Hepatocyte (in vitro differentiated cells): ENCODE data around the gene DUOX1. TPM values are rescaled to one million over a fixed set of nuclear protein-coding genes. Genes with fewer than 3 reads are reported as not detected.
"Not testable (repeated sequence)": the region's sequence is repeated elsewhere in the genome, so short reads cannot be mapped to it uniquely, and the experiment has no call there.

ENCODE experiments used
- DNase-seq: peaks from one replicate; pipeline ENCODE4 v3.0.0-alpha.2; 2016; ENCODE audit warnings: low spot score
- H2AFZ ChIP-seq: fragments of 200-600 bp; sonication (generic); 2 replicates; pipeline ENCODE4 v1.6.0; 2016; ENCODE audit warnings: antibody characterized with exemption, mild to moderate bottlenecking
- H3K27ac ChIP-seq: fragments of 200-600 bp; sonication (generic); 2 replicates; pipeline ENCODE4 v1.5.1; 2016; ENCODE audit warnings: mild to moderate bottlenecking
- H3K27me3 ChIP-seq: fragments of 200-600 bp; sonication (generic); 2 replicates; pipeline ENCODE4 v1.6.1; 2016
- H3K36me3 ChIP-seq: fragments of 200-600 bp; sonication (generic); replicated peaks from 2 replicates; pipeline ENCODE4 v1.5.1; 2016; ENCODE audit warnings: low read depth; ENCODE audit not compliant: insufficient read depth
- H3K4me1 ChIP-seq: fragments of 200-600 bp; sonication (generic); 2 replicates; pipeline ENCODE4 v1.5.1; 2016; ENCODE audit warnings: mild to moderate bottlenecking, moderate library complexity; ENCODE audit not compliant: insufficient read depth
- H3K4me2 ChIP-seq: fragments of 200-600 bp; sonication (generic); 2 replicates; pipeline ENCODE4 v1.6.0; 2016
- H3K4me3 ChIP-seq: fragments of 200-600 bp; sonication (generic); 2 replicates; pipeline ENCODE4 v1.5.1; 2016; ENCODE audit warnings: mild to moderate bottlenecking
- H3K79me2 ChIP-seq: fragments of 200-600 bp; sonication (generic); 2 replicates; pipeline ENCODE4 v1.6.0; 2017; ENCODE audit warnings: mild to moderate bottlenecking
- H3K9me2 ChIP-seq: fragments of 200-600 bp; sonication (generic); replicated peaks from 2 replicates; pipeline ENCODE4 v1.6.0; 2017; ENCODE audit warnings: mild to moderate bottlenecking; ENCODE audit not compliant: insufficient read depth
- H3K9me3 ChIP-seq: fragments of 200-600 bp; sonication (generic); 2 replicates; pipeline ENCODE4 v1.5.1; 2016; ENCODE audit warnings: low read depth, mild to moderate bottlenecking
- H4K20me1 ChIP-seq: fragments of 200-600 bp; sonication (generic); 2 replicates; pipeline ENCODE4 v1.6.0; 2016; ENCODE audit warnings: mild to moderate bottlenecking; ENCODE audit not compliant: insufficient read depth, poor library complexity, severe bottlenecking
- CTCF ChIP-seq: fragments of 200-600 bp; sonication (generic); IDR thresholded peaks from 2 replicates; pipeline ENCODE4 v1.5.1; 2016; ENCODE audit warnings: antibody characterized with exemption, mild to moderate bottlenecking; ENCODE audit not compliant: poor library complexity
- EZH2 ChIP-seq: fragments of 200-600 bp; sonication (generic); IDR thresholded peaks from 2 replicates; pipeline ENCODE4 v1.6.1; 2016; ENCODE audit warnings: antibody characterized with exemption, mild to moderate bottlenecking, borderline replicate concordance
- EZH2phosphoT487 ChIP-seq: fragments of 200-600 bp; sonication (generic); IDR thresholded peaks from one replicate; pipeline ENCODE4 v1.6.1; 2018; ENCODE audit warnings: antibody characterized with exemption, mild to moderate bottlenecking, low read depth, moderate library complexity; ENCODE audit not compliant: unreplicated experiment, severe bottlenecking
- WGBS: methylation state at CpG from one replicate; pipeline ENCODE4 v1.1.6; 2016; ENCODE audit warnings: low lambda C conversion rate; ENCODE audit errors: missing lambda C conversion rate; 5-methylcytosine and 5-hydroxymethylcytosine counted together
- polyA plus RNA-seq: library from polyadenylated mRNA; unstranded; fragments of >200 nt; fragmentation: Nextera tagmentation; extraction: Ambion mirVana; gene quantifications from 2 replicates; pipeline ENCODE4 v1.2.1, GENCODE V29; 2016
- total RNA-seq: library from RNA; depleted of rRNA; stranded (reverse); fragments of >200 nt; gene quantifications from 2 replicates; pipeline ENCODE4 v1.2.3, GENCODE V29; 2014

DUOX1 gene
- total and polyA plus RNA-seq, 2 experiments from 2014 or later, result 3.3 to 7.7 TPM

DNA sequence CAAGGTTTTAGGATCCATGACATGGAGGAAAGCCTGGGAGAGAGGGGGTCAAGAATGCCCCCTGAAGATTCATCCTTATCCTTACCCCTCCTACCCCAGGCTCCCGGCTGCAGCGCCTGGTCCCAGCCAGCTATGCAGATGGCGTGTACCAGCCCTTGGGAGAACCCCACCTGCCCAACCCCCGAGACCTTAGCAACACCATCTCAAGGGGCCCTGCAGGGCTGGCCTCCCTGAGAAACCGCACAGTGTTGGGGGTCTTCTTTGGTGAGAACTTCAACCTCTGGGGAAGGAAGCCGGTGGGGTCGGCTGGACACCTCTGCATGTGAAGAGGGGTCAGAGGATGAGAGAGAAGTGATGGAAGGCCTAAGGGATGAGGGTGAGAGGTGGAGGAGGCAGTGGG, 4.3 kb downstream of the DUOX1 start:
- Histone ChIP-seq H3K27ac (no peak overlapping the region), H3K9me3 (no peaks in the 10 kb centered on the region), H3K27me3 (peaks cover 38% of the 10 kb centered on the region), H4K20me1 (no peaks in the 10 kb centered on the region), H2AFZ (no peak overlapping the region), H3K4me2 (no peak overlapping the region), H3K36me3 (no peaks in the 10 kb centered on the region), H3K4me3 (no peak overlapping the region), H3K4me1 (peaks cover 15% of the 10 kb centered on the region), H3K9me2 (no peaks in the 10 kb centered on the region), H3K79me2 (no peaks in the 10 kb centered on the region)
- no peak for DNase-seq
- TF ChIP-seq EZH2 (no peak), CTCF (no peak), EZH2phosphoT487 (no peak)
- 94% methylated on average over 7 of the region's 7 CpGs for WGBS

DNA sequence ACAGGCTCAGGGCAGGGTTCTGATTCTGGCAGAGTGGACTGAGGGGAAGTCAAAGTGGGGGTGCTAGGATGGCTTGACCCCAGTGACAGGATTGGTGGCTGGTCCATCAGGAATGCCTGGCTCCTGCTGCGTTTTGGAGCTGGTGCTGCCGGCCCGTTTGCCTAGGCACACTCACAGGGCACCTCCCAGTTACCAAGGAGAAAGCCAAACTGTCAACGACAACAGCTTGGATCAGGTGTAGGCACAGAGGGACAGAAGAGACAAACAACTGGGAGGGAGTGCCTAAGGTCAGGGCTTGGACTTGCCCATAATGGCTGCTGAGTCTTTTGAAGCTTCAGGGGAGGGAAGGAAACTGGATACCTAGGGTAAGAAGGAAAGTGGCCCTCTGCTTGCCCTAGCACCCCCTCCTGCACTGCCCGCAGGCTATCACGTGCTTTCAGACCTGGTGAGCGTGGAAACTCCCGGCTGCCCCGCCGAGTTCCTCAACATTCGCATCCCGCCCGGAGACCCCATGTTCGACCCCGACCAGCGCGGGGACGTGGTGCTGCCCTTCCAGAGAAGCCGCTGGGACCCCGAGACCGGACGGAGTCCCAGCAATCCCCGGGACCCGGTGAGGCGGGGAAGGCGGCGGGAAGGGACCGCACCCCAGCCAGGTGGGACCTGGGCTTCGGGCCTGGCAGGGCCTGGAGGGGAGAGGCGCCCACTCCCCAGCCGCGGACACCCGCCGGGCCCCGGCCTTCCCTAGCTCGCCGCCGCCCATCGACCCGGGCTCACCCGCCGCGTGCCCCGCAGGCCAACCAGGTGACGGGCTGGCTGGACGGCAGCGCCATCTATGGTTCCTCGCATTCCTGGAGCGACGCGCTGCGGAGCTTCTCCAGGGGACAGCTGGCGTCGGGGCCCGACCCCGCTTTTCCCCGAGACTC, 5.1 kb downstream of the DUOX1 start:
- peaks cover 6% of the 10 kb centered on the region for H3K4me1 ChIP-seq
- H3K4me2 ChIP-seq, result peak overlapping the region; percentile 73
- H3K27me3 ChIP-seq, result peaks cover 29% of the 10 kb centered on the region
- H3K27ac ChIP-seq, result no peak overlapping the region
- 24% methylated on average over 35 of the region's 57 CpGs for WGBS
- H3K9me2 ChIP-seq, result no peaks in the 10 kb centered on the region
- H3K79me2 ChIP-seq, result no peaks in the 10 kb centered on the region
- no peak overlapping the region for H2AFZ ChIP-seq
- H3K9me3 ChIP-seq, result no peaks in the 10 kb centered on the region
- no peaks in the 10 kb centered on the region for H4K20me1 ChIP-seq
- H3K36me3 ChIP-seq, result no peaks in the 10 kb centered on the region
- DNase-seq, result peak; percentile 58
- no peak overlapping the region for H3K4me3 ChIP-seq
- peak; percentile 34 for TF ChIP-seq CTCF
- no peak for TF ChIP-seq EZH2phosphoT487

DNA sequence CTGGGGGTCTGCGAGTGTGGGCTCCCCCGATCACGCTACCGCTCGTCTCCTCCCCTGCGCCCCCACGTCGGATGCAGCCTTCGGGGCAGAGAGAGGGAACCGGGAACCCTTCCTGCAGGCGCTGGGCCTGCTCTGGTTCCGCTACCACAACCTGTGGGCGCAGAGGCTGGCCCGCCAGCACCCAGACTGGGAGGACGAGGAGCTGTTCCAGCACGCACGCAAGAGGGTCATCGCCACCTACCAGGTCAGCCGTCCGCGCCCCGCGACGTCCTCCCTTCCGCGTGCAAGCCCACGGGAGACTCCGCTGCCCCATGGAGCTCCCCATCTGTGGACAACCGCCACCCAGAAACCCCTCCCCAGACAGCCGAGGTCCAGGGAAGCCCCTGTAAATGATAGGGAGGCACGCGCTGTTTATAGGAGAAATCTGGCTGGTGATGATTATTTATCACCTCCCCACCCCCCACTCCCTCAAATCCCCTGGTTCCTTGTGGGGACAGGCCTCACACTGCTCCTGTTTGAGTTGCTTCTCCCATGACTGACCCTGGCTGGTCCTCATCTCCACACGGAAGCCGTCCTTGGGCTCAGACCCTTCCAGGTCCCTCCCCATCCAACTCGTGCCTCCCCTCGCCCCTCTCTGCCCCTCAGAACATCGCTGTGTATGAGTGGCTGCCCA, 6.0 kb downstream of the DUOX1 start:
- peaks cover 20% of the 10 kb centered on the region for H3K27me3 ChIP-seq

DNA sequence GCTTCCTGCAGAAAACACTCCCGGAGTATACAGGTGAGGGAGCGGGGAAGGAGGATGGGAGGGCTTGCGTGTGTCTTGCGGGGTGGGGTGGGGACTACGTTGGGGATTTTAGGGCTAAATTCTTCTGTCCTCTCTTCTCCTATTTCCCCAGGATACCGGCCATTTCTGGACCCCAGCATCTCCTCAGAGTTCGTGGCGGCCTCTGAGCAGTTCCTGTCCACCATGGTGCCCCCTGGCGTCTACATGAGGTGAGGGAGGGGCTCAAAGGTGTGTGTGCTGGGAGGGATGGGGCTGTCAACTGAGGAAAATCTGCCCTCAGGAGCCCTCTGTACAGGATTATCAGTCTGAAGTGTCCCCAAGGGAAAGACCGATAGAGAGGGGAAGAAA, 6.6 kb downstream of the DUOX1 start:
- no peaks in the 10 kb centered on the region for H3K36me3 ChIP-seq
- no peak for DNase-seq
- H3K4me1 ChIP-seq, result peaks cover 3% of the 10 kb centered on the region
- H4K20me1 ChIP-seq, result no peaks in the 10 kb centered on the region
- 41% methylated on average over 5 of the region's 10 CpGs for WGBS
- no peak overlapping the region for H3K4me2 ChIP-seq
- H3K27me3 ChIP-seq, result peaks cover 20% of the 10 kb centered on the region
- no peaks in the 10 kb centered on the region for H3K79me2 ChIP-seq
- H3K9me3 ChIP-seq, result no peaks in the 10 kb centered on the region
- no peaks in the 10 kb centered on the region for H3K9me2 ChIP-seq
- H2AFZ ChIP-seq, result no peak overlapping the region
- no peak overlapping the region for H3K4me3 ChIP-seq
- TF ChIP-seq EZH2 (no peak), CTCF (peak; percentile 32)
- no peak overlapping the region for H3K27ac ChIP-seq

More for the DNA sequence above, 6.0 kb downstream of the DUOX1 start:
- not testable (repeated sequence) for H3K9me3 ChIP-seq, H3K27ac ChIP-seq, H3K9me2 ChIP-seq, H3K4me3 ChIP-seq, H3K36me3 ChIP-seq, DNase-seq, H3K4me1 ChIP-seq, H2AFZ ChIP-seq, H3K79me2 ChIP-seq, H4K20me1 ChIP-seq
- peak; percentile 41 for TF ChIP-seq EZH2
- 61% methylated on average over 4 of the region's 37 CpGs for WGBS
- H3K4me2 ChIP-seq, result peak overlapping the region; percentile 73
